Measurements from ENCODE around the gene RGMA.

RGMA gene

GRCh38 chr15:93091465-93091864 is 2.5 kb upstream of the RGMA start:
- DNase-seq (ENCODE audit: low read depth), result no peak

DNA sequence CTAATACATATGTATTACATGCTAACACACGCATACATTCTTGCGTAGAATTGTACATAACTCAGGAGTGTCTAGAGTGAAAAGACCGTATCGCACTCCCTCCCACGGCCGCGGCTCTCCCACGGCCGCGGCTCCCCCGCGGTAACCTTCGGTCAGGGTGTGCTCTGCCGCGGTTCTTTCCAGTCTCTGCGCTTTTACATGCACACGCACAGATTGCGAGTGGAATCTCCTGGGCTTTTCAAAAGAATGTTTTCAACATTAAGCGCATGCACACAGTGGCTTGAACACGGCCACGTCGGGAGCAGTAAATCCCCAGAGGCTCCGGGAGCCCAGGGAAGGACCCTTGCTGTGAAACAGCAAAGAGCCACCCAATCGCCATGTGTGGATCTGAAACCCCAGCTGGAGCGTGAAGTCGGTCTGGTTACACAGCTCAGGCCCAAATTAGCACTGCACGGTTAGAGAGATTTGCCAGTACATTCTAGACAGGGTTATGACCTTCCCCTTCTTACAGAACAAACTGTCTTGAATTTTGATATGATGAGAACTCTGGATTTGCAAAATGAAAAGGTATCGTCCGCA is 805 bp upstream of the RGMA start:
- no peak for DNase-seq (ENCODE audit: low read depth)

GRCh38 chr15:93088200-93088980 is 621 bp downstream of the RGMA start:
- DNase-seq (ENCODE audit: low read depth), result peak; percentile 15

GRCh38 chr15:93087825-93088199 is 1.2 kb downstream of the RGMA start:
- peak; percentile 45 for DNase-seq (ENCODE audit: low read depth)

- DNase-seq (ENCODE audit: low read depth), result no peak
Measured at GRCh38 chr15:93086791-93087190, 2.2 kb downstream of the RGMA start.

- DNase-seq (ENCODE audit: low read depth), result no peak
Measured at GRCh38 chr15:93085692-93086091, 3.3 kb downstream of the RGMA start.

DNA sequence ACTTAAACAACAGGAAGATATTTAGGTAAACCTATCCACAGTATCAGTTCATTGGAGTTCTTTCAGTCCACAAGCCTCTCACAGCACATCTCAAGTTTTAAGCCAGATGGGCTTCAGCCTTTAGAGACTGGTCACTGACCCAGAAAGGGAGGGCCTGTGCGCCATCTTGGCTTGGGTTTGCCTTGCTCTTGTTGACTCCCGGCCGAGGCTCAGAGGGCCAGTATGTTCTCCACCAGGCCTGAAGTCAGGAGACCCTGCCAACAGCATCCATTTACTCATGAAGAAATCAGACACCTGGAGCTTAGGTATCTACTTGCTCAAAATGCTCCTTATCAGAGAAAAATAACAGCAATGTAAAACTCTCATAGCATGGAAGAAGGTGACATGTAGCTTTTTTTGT is 6.2 kb downstream of the RGMA start:
- no peak for DNase-seq (ENCODE audit: low read depth)

- no peak for DNase-seq (ENCODE audit: low read depth)
Measured at GRCh38 chr15:93081399-93081798, 7.6 kb downstream of the RGMA start.

DNA sequence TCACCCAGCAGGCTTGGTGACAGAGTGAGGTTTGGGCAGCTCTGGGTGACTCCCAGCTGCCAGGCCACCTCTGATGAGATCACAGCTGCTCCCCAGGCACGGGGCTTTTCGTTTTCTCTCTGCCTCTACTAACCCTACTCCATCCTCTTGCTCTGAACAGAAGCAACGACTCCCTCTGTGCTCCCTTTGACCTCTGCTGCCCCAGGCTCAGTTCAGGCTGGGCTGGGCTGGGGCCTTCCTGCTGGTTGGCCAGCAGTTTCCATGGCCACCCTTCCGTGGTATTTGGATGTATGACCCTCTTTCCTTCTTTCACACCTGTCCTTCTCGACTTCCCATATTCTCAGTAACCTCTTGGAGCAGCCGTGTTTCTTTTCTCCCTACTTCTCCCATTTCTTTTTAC is 8.6 kb downstream of the RGMA start:
- no peak for DNase-seq (ENCODE audit: low read depth)

GRCh38 chr15:93076875-93077274 is 12.1 kb downstream of the RGMA start:
- no peak for DNase-seq (ENCODE audit: low read depth)

DNA sequence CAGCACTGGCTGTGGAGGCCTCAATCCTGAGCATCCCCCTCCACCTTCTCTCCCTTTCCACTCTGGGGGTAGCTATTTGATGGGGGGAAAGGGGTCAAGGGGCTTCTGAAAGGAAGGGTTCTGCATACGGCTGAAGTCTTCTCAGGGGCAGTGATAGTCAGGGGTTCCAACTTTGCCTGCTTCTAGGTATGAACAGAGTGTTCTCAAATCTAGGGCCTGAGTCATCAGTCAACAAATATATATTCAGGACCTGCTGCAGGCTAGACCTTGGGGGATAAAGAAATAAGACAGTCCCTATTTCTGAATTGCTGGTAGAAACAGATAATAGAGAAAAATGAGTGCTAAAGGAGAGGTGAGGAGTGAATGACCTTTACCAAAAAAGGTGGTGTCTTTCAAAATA is 12.8 kb downstream of the RGMA start:
- no peak for DNase-seq (ENCODE audit: low read depth)

GRCh38 chr15:93074599-93074998 is 14.4 kb downstream of the RGMA start:
- no peak for DNase-seq (ENCODE audit: low read depth)

GRCh38 chr15:93073465-93073952 is 15.5 kb downstream of the RGMA start:
- no peak for DNase-seq (ENCODE audit: low read depth)

- peak; percentile 74 for DNase-seq (ENCODE audit: low read depth)
Measured at GRCh38 chr15:93072411-93073394, 16.3 kb downstream of the RGMA start.

DNA sequence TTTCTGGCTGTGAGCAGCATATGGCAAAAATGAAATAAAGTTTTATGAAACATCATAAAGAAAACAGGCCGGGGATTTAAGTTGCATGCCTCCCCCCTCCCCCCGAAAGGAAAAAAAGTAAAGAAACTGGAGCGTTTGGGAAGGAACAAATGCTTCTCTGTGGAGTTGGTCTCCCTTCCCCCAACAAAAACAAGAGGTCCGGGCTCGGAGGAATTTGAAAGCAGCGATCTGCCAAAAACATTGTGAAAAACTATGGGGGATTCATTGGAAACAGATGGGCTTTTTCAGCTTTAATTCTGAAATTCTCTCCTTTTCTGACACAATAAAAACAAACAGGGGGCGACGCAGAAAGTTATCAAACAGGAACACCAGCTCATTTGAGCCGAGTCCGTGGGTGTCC is 17.0 kb downstream of the RGMA start:
- peak; percentile 48 for DNase-seq (ENCODE audit: low read depth)

- DNase-seq (ENCODE audit: low read depth), result peak; percentile 24
Measured at GRCh38 chr15:93071469-93071936, 17.5 kb downstream of the RGMA start.

DNA sequence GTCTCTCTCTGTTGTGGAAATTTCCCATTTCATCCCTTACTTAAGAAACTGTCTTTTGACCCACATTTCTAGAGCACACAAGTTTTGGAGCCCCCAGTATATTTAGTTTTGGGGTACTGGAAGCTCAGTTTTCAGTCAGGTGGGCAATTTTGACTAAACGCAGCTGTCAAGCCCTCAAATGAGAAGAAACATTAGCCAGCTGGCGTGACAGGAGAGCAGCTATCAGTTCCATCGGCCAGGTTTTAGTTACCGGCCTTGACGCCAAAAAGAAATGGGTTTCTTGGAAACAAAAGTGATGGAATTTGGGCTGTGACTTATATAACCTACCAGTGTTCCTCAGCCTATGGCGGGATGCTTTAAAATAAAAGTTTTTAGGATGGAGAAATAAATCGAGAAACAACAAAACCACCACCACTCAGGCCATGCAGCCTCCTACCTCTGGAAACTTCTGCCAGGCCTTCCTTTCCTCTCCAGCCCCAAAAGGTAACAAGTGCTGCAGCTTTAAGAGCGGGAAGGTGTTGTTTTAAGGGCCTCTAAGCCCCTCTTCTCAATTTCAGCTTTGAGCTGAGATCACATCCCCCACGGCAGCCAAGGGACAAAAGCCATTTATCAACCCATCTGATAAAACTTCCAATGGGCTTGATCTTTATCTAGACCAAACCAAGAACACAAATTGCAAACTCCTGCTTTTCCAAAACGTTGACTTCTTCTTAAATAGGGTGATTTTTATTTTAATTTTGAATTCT is 18.3 kb downstream of the RGMA start:
- no peak for DNase-seq (ENCODE audit: low read depth)

DNA sequence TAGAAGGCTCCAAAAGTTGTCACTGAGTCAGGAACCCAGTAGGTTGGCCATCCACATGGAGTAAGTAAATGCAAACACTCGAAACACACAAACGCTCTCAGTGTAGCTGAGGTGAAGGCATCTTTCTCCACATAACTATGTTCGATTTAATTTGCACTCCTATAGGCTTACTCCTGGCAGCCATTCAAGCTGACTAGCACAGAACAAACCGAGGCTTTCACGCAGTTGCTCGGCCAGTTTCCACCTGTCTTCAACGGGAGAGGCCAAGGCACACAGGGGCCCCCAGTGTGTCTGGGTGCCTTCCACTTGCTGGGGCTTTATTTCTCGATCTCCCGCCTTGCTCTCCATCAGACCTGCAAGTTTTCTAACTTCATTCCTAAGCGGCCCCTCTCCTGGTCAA is 18.9 kb downstream of the RGMA start:
- no peak for DNase-seq (ENCODE audit: low read depth)

DNA sequence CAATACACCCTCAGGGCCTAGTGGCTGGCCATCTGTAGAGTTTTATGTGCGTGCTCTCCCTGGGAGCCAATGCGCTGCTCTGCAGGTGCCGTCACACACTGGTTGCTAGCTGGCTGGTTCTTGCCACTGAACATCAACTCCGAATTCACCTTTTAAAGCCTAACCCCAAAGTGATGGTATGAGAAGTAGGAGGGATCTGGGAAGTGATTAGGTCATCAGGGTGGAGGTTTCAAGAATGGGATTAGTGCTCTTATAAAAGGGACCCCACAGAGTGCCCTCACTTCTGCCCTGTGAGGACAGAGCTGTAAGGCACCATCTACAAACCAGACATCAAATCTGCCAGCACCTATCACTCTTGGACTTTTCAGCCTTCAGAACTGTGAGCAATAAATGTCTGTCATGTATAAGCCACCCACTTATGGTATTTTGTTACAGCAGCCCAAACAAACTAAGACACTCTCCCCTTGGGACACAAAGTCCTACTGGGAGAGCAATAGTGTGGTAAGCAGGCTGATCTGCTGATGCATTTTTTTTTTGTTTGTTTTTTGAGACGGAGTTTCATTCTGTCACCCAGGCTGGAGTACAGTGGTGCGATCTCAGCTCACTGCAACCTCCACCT is 20.3 kb downstream of the RGMA start:
- DNase-seq (ENCODE audit: low read depth), result no peak

- no peak for DNase-seq (ENCODE audit: low read depth)
Measured at GRCh38 chr15:93067649-93068085, 21.3 kb downstream of the RGMA start.

Data from iris pigment epithelial cell (primary cell).